ENCODE measurements around the gene PCDHGA1.
A peak's percentile ranks its signal among the peaks of the same experiment; 100 is the strongest.

The PCDHGA1 gene

DNA sequence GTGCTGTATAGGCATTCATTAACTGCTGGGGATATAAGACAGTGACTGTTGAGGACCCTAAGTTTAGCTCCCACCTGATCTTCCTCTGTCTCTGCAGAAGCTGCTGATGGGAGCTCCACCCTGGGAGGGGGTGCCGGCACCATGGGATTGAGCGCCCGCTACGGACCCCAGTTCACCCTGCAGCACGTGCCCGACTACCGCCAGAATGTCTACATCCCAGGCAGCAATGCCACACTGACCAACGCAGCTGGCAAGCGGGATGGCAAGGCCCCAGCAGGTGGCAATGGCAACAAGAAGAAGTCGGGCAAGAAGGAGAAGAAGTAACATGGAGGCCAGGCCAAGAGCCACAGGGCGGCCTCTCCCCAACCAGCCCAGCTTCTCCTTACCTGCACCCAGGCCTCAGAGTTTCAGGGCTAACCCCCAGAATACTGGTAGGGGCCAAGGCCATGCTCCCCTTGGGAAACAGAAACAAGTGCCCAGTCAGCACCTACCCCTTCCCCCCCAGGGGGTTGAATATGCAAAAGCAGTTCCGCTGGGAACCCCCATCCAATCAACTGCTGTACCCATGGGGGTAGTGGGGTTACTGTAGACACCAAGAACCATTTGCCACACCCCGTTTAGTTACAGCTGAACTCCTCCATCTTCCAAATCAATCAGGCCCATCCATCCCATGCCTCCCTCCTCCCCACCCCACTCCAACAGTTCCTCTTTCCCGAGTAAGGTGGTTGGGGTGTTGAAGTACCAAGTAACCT, 180.7 kb downstream of the PCDHGA1 start:
- no peaks in the 10 kb centered on the region for H3K9me3 ChIP-seq (ENCODE audit: insufficient read depth, low read length)
- peaks cover 95% of the 10 kb centered on the region for H3F3A ChIP-seq (ENCODE audit: insufficient read depth)
- H3K27me3 ChIP-seq (ENCODE audit: low read length), result no peaks in the 10 kb centered on the region
- H3K4me3 ChIP-seq (ENCODE audit: insufficient read depth, low read length, poor library complexity, severe bottlenecking), result peak overlapping the region; percentile 57
- H3K9ac ChIP-seq (ENCODE audit: low read length), result peak overlapping the region; percentile 84
- H4K20me1 ChIP-seq (ENCODE audit: low read depth, low read length), result no peaks in the 10 kb centered on the region
- H2AFZ ChIP-seq (ENCODE audit: low read depth, low read length, severe bottlenecking), result no peak overlapping the region
- peak overlapping the region; percentile 87 for H3K4me2 ChIP-seq (ENCODE audit: low read depth, low read length, poor library complexity, severe bottlenecking)
- H3K36me3 ChIP-seq (ENCODE audit: low read length), result no peaks in the 10 kb centered on the region; the same call in 1 of the 2 replicates
- no peaks in the 10 kb centered on the region; the same call in 1 of the 2 replicates for H3K79me2 ChIP-seq (ENCODE audit: insufficient read depth, low read length)
- no peaks in the 10 kb centered on the region for H3K9me2 ChIP-seq (replicated peaks; ENCODE audit: insufficient read depth, low read length)
- TF ChIP-seq CTCF (IDR thresholded peaks at IDR 0.05; ENCODE audit: insufficient read depth, low read length, poor library complexity, severe bottlenecking) (no peak), EZH2phosphoT487 (conservative IDR thresholded peaks at IDR 0.05; ENCODE audit: low read length) (no peak)
- H3K27ac ChIP-seq (ENCODE audit: low read depth, low read length), result peak overlapping the region; percentile 99

DNA sequence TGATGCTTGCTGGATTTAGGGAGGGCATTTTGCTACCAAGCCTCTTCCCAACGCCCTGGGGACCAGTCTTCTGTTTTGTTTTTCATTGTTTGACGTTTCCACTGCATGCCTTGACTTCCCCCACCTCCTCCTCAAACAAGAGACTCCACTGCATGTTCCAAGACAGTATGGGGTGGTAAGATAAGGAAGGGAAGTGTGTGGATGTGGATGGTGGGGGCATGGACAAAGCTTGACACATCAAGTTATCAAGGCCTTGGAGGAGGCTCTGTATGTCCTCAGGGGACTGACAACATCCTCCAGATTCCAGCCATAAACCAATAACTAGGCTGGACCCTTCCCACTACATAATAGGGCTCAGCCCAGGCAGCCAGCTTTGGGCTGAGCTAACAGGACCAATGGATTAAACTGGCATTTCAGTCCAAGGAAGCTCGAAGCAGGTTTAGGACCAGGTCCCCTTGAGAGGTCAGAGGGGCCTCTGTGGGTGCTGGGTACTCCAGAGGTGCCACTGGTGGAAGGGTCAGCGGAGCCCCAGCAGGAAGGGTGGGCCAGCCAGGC, 181.5 kb downstream of the PCDHGA1 start:
- Histone ChIP-seq H3K4me3 (ENCODE audit: insufficient read depth, low read length, poor library complexity, severe bottlenecking) (peak overlapping the region; percentile 14), H3K79me2 (ENCODE audit: insufficient read depth, low read length) (no peaks in the 10 kb centered on the region; the same call in 1 of the 2 replicates), H3K27ac (ENCODE audit: low read depth, low read length) (peak overlapping the region; percentile 99), H3F3A (ENCODE audit: insufficient read depth) (peaks cover 95% of the 10 kb centered on the region), H4K20me1 (ENCODE audit: low read depth, low read length) (no peaks in the 10 kb centered on the region), H3K9ac (ENCODE audit: low read length) (peak overlapping the region; percentile 84), H3K27me3 (ENCODE audit: low read length) (no peaks in the 10 kb centered on the region), H2AFZ (ENCODE audit: low read depth, low read length, severe bottlenecking) (no peak overlapping the region), H3K36me3 (ENCODE audit: low read length) (no peaks in the 10 kb centered on the region; the same call in 1 of the 2 replicates), H3K9me2 (replicated peaks; ENCODE audit: insufficient read depth, low read length) (no peaks in the 10 kb centered on the region), H3K4me2 (ENCODE audit: low read depth, low read length, poor library complexity, severe bottlenecking) (peak overlapping the region; percentile 87), H3K9me3 (ENCODE audit: insufficient read depth, low read length) (no peaks in the 10 kb centered on the region)
- no peak for TF ChIP-seq CTCF (IDR thresholded peaks at IDR 0.05; ENCODE audit: insufficient read depth, low read length, poor library complexity, severe bottlenecking)
- no peak for TF ChIP-seq EZH2phosphoT487 (conservative IDR thresholded peaks at IDR 0.05; ENCODE audit: low read length)

DNA sequence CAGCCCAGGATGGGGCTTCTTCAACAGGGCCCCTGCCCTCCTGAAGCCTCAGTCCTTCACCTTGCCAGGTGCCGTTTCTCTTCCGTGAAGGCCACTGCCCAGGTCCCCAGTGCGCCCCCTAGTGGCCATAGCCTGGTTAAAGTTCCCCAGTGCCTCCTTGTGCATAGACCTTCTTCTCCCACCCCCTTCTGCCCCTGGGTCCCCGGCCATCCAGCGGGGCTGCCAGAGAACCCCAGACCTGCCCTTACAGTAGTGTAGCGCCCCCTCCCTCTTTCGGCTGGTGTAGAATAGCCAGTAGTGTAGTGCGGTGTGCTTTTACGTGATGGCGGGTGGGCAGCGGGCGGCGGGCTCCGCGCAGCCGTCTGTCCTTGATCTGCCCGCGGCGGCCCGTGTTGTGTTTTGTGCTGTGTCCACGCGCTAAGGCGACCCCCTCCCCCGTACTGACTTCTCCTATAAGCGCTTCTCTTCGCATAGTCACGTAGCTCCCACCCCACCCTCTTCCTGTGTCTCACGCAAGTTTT, 182.1 kb downstream of the PCDHGA1 start:
- H3K9me3 ChIP-seq (ENCODE audit: insufficient read depth, low read length), result no peaks in the 10 kb centered on the region
- H3K27me3 ChIP-seq (ENCODE audit: low read length), result no peaks in the 10 kb centered on the region
- H3K9ac ChIP-seq (ENCODE audit: low read length), result peak overlapping the region; percentile 84
- peak overlapping the region; percentile 87 for H3K4me2 ChIP-seq (ENCODE audit: low read depth, low read length, poor library complexity, severe bottlenecking)
- H2AFZ ChIP-seq (ENCODE audit: low read depth, low read length, severe bottlenecking), result no peak overlapping the region
- H3K36me3 ChIP-seq (ENCODE audit: low read length), result no peaks in the 10 kb centered on the region; the same call in 1 of the 2 replicates
- no peaks in the 10 kb centered on the region for H4K20me1 ChIP-seq (ENCODE audit: low read depth, low read length)
- peak overlapping the region; percentile 99 for H3K27ac ChIP-seq (ENCODE audit: low read depth, low read length)
- no peaks in the 10 kb centered on the region; the same call in 1 of the 2 replicates for H3K79me2 ChIP-seq (ENCODE audit: insufficient read depth, low read length)
- TF ChIP-seq EZH2phosphoT487 (conservative IDR thresholded peaks at IDR 0.05; ENCODE audit: low read length), result no peak
- peak; percentile 89 for TF ChIP-seq CTCF (IDR thresholded peaks at IDR 0.05; ENCODE audit: insufficient read depth, low read length, poor library complexity, severe bottlenecking)
- H3K9me2 ChIP-seq (replicated peaks; ENCODE audit: insufficient read depth, low read length), result no peaks in the 10 kb centered on the region
- peaks cover 95% of the 10 kb centered on the region for H3F3A ChIP-seq (ENCODE audit: insufficient read depth)
- peak overlapping the region; percentile 44 for H3K4me3 ChIP-seq (ENCODE audit: insufficient read depth, low read length, poor library complexity, severe bottlenecking)

All from SU-DHL-6 (cell line).